NOMO-1 treated with DMSO at 0.1 percent for 48 hours (cell line): Measurements from ENCODE around the gene IP6K3.

ENCODE experiments used
- DNase-seq: peaks from one replicate; lab custom pipeline; 2025; ENCODE audit not compliant: unreplicated experiment; lab: John Stamatoyannopoulos, UW

The IP6K3 gene

DNA sequence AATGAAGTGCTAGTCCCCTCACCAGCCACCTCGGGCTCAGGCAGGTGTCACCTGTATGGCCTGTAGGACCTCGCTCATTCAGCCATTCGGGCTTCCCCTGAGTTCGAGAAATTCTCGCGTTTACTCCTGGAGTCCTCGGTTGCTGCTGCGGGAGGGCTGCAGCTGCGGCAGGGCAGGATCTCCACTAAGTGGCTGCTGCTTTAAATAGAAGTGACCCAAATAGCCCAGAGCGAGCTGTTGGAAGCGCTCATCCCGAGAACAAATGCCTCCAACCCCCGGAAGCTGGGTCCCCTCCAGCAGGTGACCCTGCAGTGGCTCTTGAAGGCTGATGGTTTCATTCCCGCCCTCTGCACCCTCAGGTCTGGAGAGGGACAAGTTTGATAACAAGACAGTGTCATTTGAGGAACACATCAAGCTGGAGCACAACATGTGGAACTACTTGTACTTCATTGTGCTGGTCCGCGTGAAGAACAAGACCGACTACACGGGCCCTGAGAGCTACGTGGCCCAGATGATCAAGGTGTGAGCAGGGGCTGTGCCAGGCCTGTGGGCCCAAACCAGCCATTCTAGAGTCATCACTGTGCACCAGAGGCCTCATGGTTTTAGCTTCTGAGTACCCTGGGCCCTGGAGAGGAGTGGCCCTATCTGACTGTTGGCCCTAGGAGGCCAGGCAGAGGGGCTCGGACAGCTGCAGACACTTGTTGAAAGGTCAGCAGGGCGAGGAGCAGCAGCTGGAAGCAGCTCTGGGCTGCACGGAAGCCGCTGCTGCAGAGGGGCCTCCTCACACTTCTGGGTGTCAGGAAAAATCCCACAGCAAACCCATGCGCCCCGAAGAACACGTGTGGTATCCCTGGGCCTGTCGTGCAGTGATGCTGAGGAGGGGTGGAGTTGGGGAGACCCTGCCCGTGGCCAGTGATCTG is 53.3 kb downstream of the IP6K3 start:
- DNase-seq: no peak

DNA sequence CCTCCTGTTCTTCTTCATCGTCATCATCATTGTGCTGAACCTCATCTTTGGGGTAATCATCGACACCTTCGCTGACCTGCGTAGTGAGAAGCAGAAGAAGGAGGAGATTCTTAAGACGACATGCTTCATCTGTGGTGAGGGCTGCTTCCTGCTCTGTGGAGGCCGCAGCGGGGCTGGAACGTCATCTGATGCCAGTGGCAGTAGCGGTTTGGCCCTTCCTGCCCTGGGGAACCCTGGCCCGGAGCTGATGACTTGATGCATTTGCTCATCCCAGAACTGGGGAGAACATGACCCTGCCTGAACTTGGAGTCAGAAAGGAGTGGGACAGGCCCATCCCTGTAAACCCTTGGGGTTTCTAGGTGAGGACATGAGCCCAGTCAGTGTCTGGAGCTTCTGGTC is 53.9 kb downstream of the IP6K3 start:
- DNase-seq: no peak

DNA sequence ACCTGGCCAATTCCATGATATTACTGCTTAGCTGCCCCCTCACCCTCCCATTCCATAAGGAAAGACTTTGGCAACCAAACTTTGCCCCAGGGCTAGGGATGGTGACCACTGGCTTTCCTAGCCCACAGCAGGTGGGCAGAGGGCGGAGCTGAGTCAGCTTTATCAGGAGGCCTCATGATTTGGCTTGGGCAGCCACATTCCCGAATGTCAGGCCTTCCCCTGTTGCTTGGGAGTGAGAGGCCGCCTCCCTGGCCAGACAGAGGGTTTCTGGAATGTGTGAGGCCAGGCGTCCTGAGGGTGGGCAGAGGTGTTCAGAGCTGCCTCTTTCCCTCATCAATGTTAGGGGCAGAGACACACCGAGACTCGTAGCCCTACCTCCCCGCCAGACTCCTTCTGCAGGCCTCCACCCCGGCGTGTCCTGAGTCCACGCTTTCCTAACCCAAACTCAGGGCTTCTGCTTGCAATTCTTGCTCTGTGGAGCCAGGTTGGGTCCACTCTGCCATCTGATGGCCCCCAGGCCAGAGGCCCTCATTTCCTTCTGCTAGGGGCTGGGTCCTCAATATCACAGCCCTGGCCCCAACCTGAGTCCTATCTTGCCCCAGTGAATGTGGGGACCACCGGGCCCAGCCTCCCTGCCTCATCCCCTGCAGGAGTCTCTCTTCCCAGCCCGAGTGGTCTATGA is 54.5 kb downstream of the IP6K3 start:
- DNase-seq: no peak

DNA sequence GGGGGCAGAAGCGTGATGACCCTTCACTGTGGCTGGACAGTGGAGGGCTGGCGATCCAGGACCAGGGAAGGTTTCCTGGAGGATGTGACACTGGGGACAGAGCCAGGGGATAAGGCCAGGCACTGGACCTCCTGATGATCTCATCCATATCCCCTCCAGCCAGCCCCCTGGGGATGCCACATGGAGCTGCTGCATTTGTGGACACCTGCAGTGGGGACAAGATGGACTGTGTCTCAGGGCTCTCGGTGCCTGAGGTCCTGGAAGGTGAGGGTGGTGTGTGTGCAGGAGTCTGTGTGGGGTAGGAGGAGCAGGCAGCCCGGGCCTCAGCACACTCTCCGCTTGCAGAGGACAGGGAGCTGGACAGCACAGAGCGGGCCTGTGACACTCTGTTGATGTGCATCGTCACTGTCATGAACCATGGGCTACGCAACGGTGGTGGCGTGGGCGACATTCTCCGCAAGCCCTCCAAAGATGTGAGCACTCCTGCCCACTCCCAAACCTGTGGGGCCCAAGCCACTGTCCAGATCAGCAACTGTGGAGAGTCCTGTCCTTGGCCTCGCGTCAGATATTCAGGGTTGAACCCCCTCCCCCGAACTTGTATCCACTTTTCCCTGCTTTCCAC is 55.1 kb downstream of the IP6K3 start:
- DNase-seq: no peak

DNA sequence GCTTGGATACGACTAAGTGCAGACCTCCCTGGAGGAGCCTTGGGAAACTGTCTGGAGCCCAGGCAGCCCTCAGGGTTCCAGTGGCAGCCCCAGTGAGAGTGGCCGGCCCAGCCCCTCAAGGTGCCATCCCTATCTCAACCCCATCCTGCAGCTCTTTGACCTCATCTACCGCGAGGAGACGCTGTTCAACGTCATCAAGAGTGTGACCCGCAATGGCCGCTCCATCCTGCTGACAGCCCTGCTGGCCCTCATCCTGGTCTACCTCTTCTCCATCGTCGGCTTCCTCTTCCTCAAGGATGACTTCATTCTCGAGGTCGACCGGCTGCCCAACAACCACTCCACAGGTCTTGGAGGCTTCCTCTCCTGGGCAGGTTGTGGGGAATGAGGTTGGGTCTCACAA is 55.9 kb downstream of the IP6K3 start:
- DNase-seq: no peak

DNA sequence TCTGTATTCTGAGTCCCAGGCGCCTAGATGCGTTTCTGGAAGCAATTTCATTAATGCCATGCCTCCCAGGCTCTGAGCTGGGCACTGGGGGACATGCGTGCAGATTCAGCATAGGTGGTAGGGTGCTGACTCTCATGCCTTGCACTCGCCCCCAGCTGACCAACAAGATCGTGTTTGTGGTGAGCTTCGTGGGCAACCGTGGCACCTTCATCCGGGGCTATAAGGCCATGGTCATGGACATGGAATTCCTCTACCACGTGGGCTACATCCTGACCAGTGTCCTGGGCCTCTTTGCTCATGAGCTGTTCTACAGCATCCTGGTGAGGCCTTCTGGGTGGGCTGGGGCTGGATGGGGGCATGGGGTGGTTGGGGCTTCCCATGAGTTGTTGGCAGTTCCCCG is 56.8 kb downstream of the IP6K3 start:
- DNase-seq: no peak

DNA sequence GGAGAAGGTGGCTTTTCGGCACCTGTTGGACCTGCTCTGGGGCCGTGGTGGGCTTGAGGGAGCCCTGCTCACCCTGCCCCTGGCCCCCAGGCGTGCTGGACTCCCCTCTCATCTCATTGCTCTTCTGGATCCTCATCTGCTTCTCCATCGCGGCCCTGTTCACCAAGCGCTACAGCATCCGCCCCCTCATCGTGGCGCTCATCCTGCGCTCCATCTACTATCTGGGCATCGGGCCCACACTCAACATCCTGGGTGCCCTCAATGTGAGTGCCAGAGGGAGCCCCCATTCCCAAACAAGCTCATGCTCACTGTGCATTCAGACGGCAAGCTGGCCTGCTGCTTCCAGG is 57.6 kb downstream of the IP6K3 start:
- DNase-seq: no peak

DNA sequence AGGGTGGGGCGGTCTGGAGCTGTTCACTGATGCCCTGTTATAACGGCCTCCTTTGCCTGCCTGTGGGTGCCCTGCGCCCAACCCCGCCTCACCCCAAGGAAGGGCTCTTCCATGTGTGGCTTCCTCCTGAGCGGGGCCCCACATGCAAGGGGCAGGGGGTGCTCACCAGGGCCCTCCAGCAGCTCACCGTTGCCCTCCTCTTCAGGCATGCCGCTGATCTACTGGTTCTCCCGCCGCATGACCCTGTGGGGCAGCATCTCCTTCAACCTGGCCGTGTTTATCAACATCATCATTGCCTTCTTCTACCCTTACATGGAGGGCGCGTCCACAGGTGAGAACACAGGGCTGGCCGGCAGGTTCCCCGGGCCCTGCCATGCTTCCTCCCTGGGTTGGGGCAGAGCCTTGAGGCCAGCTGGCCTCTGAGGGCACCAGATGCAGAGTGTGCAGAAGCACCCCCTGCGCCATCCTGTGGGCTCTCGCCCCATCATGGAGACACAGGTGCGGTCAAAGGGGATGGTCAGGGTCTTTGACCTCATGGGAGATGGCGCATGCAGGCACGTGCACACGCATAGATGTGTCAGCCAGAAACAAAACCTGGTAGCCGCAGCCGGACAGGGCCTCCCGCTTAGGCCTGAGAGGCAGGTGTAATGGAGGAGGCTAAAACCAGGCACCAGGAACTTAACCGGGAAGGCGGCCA is 58.1 kb downstream of the IP6K3 start:
- DNase-seq: no peak

DNA sequence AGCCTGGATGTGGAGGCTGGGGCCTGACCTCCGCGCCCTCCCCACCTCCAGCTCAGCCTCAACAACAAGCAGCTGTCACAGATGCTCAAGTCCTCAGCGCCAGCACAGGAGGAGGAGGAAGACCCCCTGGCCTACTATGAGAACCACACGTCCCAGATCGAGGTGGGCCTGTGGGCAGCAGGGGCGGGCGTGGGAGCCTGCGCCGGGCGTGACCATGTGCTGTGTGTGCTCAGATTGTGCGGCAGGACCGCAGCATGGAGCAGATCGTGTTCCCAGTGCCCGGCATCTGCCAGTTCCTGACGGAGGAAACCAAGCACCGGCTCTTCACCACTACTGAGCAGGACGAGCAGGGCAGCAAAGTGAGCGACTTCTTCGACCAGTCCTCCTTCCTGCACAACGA is 58.7 kb downstream of the IP6K3 start:
- no peak for DNase-seq

DNA sequence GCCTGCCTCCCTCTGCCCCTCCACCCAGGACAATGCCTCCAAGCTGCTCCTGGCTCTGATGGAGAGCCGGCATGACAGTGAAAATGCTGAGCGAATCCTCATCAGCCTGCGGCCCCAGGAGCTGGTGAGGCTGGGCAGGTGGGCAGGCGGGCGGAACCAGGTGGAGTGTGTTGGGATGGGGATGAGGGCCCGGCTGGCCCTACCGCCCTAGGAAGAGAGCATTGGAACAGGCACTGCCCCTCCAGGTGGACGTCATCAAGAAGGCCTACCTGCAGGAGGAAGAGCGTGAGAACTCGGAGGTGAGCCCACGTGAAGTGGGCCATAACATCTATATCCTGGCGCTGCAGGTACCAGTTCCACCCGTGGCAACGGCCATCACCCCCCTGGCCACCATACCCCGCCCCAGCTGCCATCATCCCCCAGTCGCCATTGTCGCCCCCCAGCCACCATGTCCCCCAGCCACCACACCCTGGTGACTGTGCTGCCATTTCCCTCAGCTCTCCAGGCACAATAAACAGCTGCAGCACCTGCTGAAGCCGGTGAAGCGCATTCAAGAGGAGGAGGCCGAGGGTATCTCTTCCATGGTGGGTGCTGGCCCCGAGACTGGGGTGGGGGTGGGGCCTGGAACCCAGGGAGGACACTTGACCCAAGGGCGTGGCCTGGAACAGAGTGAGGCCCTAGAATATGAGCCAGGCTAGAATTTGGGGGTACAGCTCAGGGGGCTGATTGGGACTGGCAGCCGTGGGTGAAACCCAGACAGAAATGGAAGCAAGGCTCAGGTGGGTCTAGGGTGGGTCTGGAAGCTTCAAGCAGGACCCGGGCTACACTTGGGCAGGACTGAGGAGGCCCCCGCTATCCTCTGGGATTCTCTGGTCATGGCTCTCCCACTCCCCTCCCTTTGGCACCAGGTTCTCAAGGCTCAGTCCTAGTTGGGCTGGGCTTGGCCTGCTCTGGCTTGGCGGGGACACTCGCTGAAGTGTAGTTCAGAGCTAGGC is 59.4 kb downstream of the IP6K3 start:
- DNase-seq: no peak

DNA sequence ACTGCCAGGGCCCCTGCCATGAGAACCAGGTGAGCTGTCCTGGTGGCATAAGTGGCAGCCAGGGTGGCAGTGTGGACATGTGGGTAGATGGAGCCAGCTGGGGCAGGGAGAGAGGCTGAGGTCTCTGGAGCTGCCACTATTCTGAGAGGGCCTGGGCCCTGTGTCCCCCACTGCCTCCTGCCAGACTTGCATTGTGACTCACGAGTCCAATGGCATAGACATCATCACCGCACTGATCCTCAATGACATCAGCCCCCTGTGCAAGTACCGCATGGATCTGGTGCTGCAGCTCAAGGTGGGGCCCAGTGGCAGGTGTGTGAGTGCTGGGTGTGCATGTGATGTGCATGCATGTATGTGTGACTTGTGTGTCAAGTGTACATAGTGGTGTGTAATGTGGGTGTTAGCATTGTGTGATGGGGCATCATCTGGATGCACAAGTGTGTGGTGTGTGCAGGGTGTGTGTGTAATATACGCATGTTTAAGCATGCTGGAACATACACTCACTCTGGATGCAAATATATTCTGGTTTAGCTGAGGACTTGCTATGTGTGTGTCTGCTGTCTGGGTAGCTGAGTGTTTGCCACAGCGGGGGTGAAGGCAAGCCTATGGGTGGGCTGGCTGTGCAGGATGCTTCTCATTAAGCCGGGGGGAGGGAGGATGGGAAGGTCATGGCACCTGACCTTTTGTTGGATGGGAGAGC is 60.3 kb downstream of the IP6K3 start:
- DNase-seq: no peak

DNA sequence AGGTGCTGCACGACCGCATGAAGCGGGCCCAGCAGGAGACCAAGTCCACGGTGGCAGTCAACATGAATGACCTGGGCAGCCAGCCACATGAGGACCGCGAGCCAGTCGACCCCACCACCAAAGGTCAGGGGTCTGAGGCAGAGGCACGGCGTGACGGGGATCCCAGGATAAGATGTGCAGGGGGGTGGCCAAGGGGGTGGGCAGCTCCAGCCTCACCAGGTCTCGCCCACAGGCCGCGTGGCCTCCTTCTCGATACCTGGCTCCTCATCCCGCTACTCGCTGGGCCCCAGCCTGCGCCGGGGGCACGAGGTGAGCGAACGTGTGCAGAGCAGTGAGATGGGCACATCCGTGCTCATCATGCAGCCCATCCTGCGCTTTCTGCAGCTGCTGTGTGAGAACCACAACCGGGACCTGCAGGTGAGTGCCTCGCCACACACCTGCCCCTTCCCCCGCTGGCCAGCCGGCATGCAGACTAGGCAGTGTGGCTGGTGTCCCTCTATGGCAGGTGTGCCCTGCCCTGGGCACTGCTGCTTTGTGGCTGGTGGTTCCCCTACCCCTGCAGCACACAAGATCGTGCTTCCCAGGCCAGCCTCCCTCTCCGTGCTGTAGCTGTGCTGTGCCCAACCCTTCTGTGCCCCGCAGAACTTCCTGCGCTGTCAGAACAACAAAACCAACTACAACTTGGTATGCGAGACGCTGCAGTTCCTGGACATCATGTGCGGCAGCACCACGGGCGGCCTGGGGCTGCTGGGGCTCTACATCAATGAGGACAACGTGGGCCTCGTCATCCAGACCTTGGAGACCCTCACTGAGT is 61.1 kb downstream of the IP6K3 start:
- DNase-seq: no peak

DNA sequence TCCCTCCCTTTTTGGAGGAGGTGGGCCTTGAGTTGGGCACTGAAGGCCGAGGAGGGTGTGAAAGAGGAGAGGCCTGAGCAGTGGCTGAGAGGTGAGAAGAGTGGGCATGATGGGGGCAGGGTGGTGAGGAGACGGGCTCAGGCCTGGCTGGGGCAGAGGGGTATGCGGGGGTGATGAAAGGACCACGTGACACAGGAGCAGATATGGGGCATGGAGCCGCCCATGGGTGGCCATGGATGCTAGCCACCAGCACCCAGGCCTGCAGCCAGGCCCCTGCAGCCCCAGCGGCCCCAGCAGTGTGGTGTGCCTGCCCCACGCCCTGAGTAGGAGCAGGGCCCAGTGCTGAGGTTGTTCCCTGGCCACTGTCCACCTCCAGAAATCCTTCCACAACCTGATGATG is 61.7 kb downstream of the IP6K3 start:
- no peak for DNase-seq

DNA sequence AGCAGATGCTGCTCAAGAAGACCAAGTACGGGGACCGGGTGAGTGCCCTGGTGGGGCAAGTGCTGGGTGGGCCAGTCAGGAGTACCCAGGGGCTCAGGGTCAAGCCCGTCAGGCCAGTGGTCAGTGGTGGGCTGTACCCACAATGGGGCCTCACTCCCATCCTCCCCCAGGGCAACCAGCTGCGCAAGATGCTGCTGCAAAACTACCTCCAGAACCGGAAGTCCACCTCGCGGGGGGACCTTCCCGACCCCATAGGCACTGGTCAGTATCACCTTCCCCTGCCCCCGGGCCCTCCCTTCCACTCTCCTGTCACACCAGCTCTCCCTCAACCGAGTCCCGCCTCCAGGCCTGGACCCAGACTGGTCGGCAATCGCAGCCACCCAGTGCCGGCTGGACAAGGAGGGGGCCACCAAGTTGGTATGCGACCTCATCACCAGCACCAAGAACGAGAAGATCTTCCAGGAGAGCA is 62.2 kb downstream of the IP6K3 start:
- DNase-seq: no peak

DNA sequence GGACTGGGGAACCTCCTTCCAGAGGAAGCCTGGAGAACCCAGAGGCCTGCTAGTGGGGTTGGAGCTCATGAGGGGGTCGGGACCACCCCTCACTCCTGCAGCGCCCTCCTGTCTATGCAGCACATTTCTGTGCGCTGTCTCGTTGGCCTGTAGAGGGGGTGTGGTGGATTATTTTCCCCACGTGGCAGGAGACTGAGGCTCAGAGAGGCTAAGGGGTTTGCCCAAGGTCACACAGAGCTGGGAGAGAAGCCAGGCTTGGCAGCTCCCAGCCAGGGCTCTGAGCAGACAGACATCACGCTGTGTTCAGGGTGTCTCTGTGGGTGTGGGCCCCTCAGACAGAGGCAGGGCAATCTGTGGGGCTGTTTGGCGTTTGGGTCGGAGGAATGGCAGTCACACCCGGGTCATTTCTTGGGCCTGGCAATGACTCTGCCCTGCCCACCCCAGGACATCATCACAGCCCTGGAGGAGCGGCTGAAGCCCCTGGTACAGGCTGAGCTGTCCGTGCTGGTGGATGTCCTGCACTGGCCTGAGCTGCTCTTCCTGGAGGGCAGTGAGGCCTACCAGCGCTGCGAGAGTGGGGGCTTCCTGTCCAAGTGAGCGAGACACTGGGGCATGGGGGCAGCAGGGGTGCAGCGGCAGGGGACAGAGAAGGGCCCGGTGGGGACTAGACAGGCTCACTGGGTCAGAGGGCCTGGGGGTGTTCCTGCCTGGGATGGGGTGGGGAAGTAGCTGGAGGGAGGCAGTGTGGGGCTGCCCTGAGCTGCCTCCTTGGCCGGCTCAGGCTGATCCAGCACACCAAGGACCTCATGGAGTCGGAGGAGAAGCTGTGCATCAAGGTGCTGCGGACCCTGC is 62.9 kb downstream of the IP6K3 start:
- DNase-seq: no peak

DNA sequence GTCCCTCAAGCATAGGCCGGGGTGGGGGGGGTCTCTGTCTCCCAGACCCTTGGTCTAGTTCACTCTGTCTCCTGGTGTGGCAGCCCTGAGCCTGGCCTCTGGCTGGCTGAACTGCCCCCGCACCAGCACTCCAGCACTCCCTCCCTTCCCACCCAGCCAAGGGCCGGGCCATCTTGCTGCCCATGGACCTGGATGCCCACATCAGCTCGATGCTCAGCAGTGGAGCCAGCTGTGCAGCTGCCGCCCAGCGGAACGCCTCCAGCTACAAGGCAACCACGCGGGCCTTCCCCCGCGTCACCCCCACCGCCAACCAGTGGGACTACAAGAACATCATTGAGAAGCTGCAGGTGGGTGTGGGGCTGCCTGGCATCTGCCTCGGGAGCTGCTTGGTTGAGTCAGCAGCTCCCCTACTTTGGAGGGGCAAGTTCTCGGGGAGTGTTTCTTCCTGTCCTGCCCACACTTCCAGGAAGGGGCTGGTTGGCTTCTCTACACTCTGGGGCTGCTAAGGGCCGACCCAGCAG is 63.6 kb downstream of the IP6K3 start:
- no peak for DNase-seq

DNA sequence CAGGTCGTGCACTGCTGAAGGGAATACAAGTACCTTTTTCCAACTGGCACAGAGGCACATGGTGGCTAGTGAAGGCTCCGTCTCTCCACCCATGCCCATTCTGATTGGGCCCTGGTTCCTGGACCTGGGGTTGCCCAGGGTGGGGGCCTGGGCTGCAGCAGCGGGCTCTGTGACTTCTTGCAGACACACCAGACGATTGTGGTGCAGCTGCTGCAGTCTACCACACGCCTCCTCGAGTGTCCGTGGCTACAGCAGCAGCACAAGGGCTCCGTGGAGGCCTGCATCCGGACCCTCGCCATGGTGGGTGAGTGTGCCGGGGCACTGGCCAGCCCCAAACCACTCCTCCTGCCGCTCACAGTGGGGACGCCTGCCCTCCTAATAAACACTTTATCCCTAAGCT is 64.4 kb downstream of the IP6K3 start:
- no peak for DNase-seq

DNA sequence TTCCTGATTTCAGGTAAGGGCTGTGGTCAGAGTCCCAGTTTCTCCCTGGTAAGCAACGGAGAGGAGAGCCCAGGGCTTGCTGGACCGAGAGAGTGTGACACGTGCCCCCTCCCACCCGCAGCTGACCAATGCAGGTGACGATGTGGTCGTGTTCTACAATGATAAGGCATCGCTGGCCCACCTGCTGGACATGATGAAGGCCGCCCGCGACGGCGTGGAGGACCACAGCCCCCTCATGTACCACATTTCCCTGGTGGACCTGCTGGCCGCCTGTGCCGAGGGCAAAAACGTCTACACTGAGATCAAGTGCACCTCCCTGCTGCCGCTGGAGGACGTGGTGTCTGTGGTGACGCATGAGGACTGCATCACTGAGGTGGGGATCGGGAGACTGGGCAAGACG is 66.9 kb downstream of the IP6K3 start:
- no peak for DNase-seq
